Measurements from ENCODE around the gene MUC21.

GRCh38 chr6:30985490-30985889 lies 2.0 kb downstream of the MUC21 start:
- TF ChIP-seq CTCF (conservative IDR thresholded peaks at IDR 0.05; ENCODE audit: low read depth, low read length) (no peak), EZH2 (IDR thresholded peaks at IDR 0.05; ENCODE audit: borderline replicate concordance, low read depth, low read length, poor library complexity, severe bottlenecking) (no peak)

Measured in A673 (cell line).